22Rv1 (cell line): ENCODE data around the gene NEURL4.
A peak's percentile ranks its signal among the peaks of the same experiment; 100 is the strongest.

ENCODE experiments used
- H3K27ac ChIP-seq: fragments of 450-650 bp; 2 replicates; pipeline ENCODE4 v1.5.1; 2017
- CTCF ChIP-seq: fragments of 450-650 bp; IDR thresholded peaks from 2 replicates; pipeline ENCODE4 v1.5.1; 2017; ENCODE audit warnings: mild to moderate bottlenecking
- ZFX ChIP-seq: fragments of 450-650 bp; IDR thresholded peaks from 2 replicates; pipeline ENCODE4 v1.6.1; 2017; ENCODE audit warnings: antibody characterized with exemption, borderline replicate concordance

The NEURL4 gene

GRCh38 chr17:7332111-7332510, 3.0 kb upstream of the NEURL4 start:
- no peak for TF ChIP-seq ZFX
- TF ChIP-seq CTCF = no peak
- no peak overlapping the region for H3K27ac ChIP-seq

- peak overlapping the region; percentile 85 for H3K27ac ChIP-seq
Observed at GRCh38 chr17:7330638-7331015, 1.5 kb upstream of the NEURL4 start.

GRCh38 chr17:7329997-7330637, 982 bp upstream of the NEURL4 start:
- H3K27ac ChIP-seq = peak overlapping the region; percentile 85

More at GRCh38 chr17:7330638-7331015, 1.5 kb upstream of the NEURL4 start:
- no peak for TF ChIP-seq CTCF
- TF ChIP-seq ZFX = no peak

GRCh38 chr17:7329374-7329996, 350 bp upstream of the NEURL4 start:
- H3K27ac ChIP-seq = peak overlapping the region; percentile 85
- TF ChIP-seq CTCF (no peak), ZFX (no peak)

More at GRCh38 chr17:7329997-7330637, 982 bp upstream of the NEURL4 start:
- TF ChIP-seq CTCF (no peak), ZFX (no peak)

- peak overlapping the region; percentile 85 for H3K27ac ChIP-seq
- TF ChIP-seq ZFX (no peak), CTCF (no peak)
Observed at GRCh38 chr17:7328009-7328408, 1.1 kb downstream of the NEURL4 start.

- TF ChIP-seq ZFX (no peak), CTCF (no peak)
- no peak overlapping the region for H3K27ac ChIP-seq
Observed at GRCh38 chr17:7327501-7327900, 1.6 kb downstream of the NEURL4 start.

GRCh38 chr17:7327056-7327455, 2.1 kb downstream of the NEURL4 start:
- TF ChIP-seq CTCF (no peak), ZFX (no peak)

More at GRCh38 chr17:7327056-7327455, 2.1 kb downstream of the NEURL4 start:
- no peak overlapping the region for H3K27ac ChIP-seq
